Measurements from ENCODE around the gene TMEM273. TPM values are rescaled to one million over a fixed set of nuclear protein-coding genes. Genes with fewer than 3 reads are reported as not detected.

The TMEM273 gene
- total RNA-seq, 1 experiment from 2014 or later, result not detected

DNA sequence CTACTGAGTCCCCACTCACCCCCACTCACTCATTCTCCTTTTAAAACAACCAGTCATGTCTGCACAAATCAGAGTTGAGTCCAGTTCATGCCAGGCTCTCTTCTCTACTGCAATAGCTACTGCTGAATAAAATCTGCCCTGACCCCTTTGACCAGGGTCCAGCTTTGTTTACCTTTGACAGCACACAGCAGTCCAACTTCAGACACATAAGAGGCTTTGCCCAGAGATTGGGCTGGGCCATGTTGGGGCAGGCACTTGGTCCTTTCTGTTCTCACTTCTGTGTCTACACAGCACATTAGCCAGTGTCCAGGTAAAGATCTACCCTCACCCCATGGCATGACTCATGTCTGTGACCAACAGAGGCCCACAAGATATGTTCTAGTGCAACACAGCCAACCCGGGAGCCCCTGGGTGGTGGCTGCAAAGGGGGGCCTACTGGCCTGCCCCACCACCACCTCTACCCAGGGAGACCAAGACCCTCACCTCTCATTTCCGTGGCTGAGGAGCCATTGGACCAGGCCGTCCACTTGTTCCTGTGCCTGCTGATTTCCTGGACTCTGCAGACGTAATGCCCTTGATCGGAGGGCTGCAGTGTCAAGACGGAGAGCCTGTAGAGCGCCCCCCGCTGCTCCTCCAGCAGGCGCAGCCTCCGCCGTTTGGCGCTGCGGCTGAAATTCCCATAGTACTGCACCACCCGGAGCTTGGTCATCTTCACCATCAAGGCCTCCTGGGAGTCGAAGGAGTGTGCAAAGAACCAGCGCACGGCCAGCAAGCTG lies 80.9 kb downstream of the TMEM273 start:
- H3K79me2 ChIP-seq (ENCODE audit: insufficient read depth, low read length), result no peaks in the 10 kb centered on the region
- H3K9ac ChIP-seq (ENCODE audit: low read length), result no peak overlapping the region
- no peaks in the 10 kb centered on the region for H3K9me3 ChIP-seq (ENCODE audit: control insufficient read depth in 1 of 2, insufficient read depth in 1 of 2, low read depth in 1 of 2, low read length in 2 of 2)
- no TSS peak for BruUV-seq (replicated peaks)
- ATAC-seq (no peak), DNase-seq (ENCODE audit: low read depth, low spot score) (no peak)
- H3K4me3 ChIP-seq (replicated peaks in 1 of 2; ENCODE audit: low read depth in 1 of 2, low read length in 2 of 2), result no peak overlapping the region
- H3K27ac ChIP-seq (ENCODE audit: low read depth, low read length), result no peak overlapping the region
- H2AFZ ChIP-seq (ENCODE audit: low read depth, low read length, poor library complexity, severe bottlenecking), result no peak overlapping the region
- intact Hi-C loops (cut with micrococcal nuclease), result no loop called here
- no peaks in the 10 kb centered on the region for H3K36me3 ChIP-seq (ENCODE audit: control insufficient read depth in 1 of 2, insufficient read depth in 2 of 2, low read length in 2 of 2)
- H3K9me2 ChIP-seq (ENCODE audit: insufficient read depth), result no peaks in the 10 kb centered on the region
- POLR2A ChIA-PET, result no interaction called here
- CTCF ChIA-PET, result no interaction called here
- RAD21 ChIA-PET (ENCODE audit: low non-redundant PET in 1 of 2, low total read pairs in 2 of 2, uncharacterized antibody in 2 of 2, unreplicated experiment in 2 of 2), result no interaction called here
- H3K4me2 ChIP-seq (ENCODE audit: low read length), result no peak overlapping the region
- H3K4me1 ChIP-seq (ENCODE audit: control insufficient read depth in 1 of 2, insufficient read depth in 2 of 2, low read length in 2 of 2), result no peaks in the 10 kb centered on the region
- H3K27me3 ChIP-seq (ENCODE audit: insufficient read depth, low read length), result peaks cover 12% of the 10 kb centered on the region; the same call in 1 of the 2 replicates
- TF ChIP-seq, protein P1, sequence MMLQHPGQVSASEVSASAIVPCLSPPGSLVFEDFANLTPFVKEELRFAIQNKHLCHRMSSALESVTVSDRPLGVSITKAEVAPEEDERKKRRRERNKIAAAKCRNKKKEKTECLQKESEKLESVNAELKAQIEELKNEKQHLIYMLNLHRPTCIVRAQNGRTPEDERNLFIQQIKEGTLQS (IDR thresholded peaks at IDR 0.05), result no peak
- no peaks in the 10 kb centered on the region for H4K20me1 ChIP-seq (ENCODE audit: insufficient read depth)

GRCh38 chr10:49106451-49106850 lies 81.7 kb downstream of the TMEM273 start:
- no peaks in the 10 kb centered on the region for H3K9me2 ChIP-seq (ENCODE audit: insufficient read depth)
- no peak overlapping the region for H3K27ac ChIP-seq (ENCODE audit: low read depth, low read length)
- H3K4me2 ChIP-seq (ENCODE audit: low read length), result no peak overlapping the region
- TF ChIP-seq MAX (IDR thresholded peaks at IDR 0.05), result no peak
- no peak for TF ChIP-seq POLR2AphosphoS5 (IDR thresholded peaks at IDR 0.05; ENCODE audit: low read depth, low read length)
- TF ChIP-seq JUND (IDR thresholded peaks at IDR 0.05), result no peak
- no peak for TF ChIP-seq ELF1 (IDR thresholded peaks at IDR 0.05; ENCODE audit: borderline replicate concordance, low read depth)
- no peak for TF ChIP-seq ZNF274 (IDR thresholded peaks at IDR 0.05; ENCODE audit: low read depth, low read length)
- no peak for TF ChIP-seq ZFX (IDR thresholded peaks at IDR 0.05)
- TF ChIP-seq EGR1 (IDR thresholded peaks at IDR 0.05; ENCODE audit: low read depth), result no peak
- RAD21 ChIA-PET (ENCODE audit: low non-redundant PET in 1 of 2, low total read pairs in 2 of 2, uncharacterized antibody in 2 of 2, unreplicated experiment in 2 of 2), result no interaction called here
- H4K20me1 ChIP-seq (ENCODE audit: insufficient read depth), result no peaks in the 10 kb centered on the region
- no peak overlapping the region for H3K9ac ChIP-seq (ENCODE audit: low read length)
- H3K79me2 ChIP-seq (ENCODE audit: insufficient read depth, low read length), result no peaks in the 10 kb centered on the region
- H3K9me3 ChIP-seq (ENCODE audit: control insufficient read depth in 1 of 2, insufficient read depth in 1 of 2, low read depth in 1 of 2, low read length in 2 of 2), result no peaks in the 10 kb centered on the region
- no peaks in the 10 kb centered on the region for H3K36me3 ChIP-seq (ENCODE audit: control insufficient read depth in 1 of 2, insufficient read depth in 2 of 2, low read length in 2 of 2)
- POLR2A ChIA-PET, result no interaction called here
- no peak overlapping the region for H3K4me3 ChIP-seq (replicated peaks in 1 of 2; ENCODE audit: low read depth in 1 of 2, low read length in 2 of 2)
- no peaks in the 10 kb centered on the region for H3K4me1 ChIP-seq (ENCODE audit: control insufficient read depth in 1 of 2, insufficient read depth in 2 of 2, low read length in 2 of 2)
- no peak overlapping the region for H2AFZ ChIP-seq (ENCODE audit: low read depth, low read length, poor library complexity, severe bottlenecking)
- peaks cover 18% of the 10 kb centered on the region; the same call in 1 of the 2 replicates for H3K27me3 ChIP-seq (ENCODE audit: insufficient read depth, low read length)
- DNase-seq (ENCODE audit: low read depth, low spot score) (no peak), ATAC-seq (no peak)
- CTCF ChIA-PET, result no interaction called here
- BruUV-seq (replicated peaks), result no TSS peak
- intact Hi-C loops (cut with micrococcal nuclease), result no loop called here
